Suppressor macrophage treated with lipopolysaccharide for 4 hours (primary cell): ENCODE data around the gene GPC4.
"Not testable (repeated sequence)": the region's sequence is repeated elsewhere in the genome, so short reads cannot be mapped to it uniquely, and the experiment has no call there.

Experiments
- DNase-seq: peaks from one replicate; pipeline ENCODE4 v3.0.0-alpha.2; 2020

The GPC4 gene

DNA sequence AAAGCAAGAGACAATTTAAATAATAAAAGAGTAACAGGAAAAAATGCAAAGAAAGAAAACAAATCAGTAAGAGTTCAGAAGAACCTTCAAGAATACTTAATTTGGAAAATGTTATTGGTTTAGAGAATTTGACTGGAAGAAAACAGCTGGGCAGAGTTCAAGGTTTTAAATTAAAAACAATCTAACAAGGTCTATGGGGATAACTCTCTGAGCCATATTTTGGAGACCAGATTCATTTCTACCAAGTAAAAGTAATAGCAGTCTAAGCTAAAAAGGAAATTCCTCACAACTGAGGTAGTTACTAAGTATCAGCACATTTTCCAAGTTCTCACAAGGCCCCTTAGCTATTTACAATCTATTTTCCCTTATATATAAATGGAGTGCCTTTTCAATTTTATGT, 114.7 kb downstream of the GPC4 start:
- DNase-seq: no peak

- no peak for DNase-seq
Observed at GRCh38 chrX:133297284-133297683, 118.0 kb downstream of the GPC4 start.

DNA sequence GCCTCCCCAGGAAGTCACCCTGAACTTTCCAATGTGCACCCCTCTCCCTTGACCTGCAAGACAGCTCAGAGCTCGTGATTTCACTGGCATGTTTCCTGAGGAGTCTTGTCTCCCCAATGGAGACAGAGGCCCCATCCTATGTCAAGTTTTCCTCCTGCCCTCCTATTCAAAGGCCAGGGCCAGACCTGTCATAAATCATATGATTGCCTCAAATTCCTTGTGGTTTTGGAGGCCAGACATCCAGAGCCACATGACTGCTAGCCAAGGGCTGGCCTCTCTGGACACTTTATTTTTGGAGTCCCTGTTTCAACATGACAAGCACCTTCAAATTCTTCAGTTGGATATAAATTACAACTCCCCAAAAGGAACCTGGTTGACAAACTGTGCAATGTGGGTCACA, 121.2 kb downstream of the GPC4 start:
- DNase-seq: no peak

GRCh38 chrX:133290076-133290475, 125.2 kb downstream of the GPC4 start:
- no peak for DNase-seq

DNA sequence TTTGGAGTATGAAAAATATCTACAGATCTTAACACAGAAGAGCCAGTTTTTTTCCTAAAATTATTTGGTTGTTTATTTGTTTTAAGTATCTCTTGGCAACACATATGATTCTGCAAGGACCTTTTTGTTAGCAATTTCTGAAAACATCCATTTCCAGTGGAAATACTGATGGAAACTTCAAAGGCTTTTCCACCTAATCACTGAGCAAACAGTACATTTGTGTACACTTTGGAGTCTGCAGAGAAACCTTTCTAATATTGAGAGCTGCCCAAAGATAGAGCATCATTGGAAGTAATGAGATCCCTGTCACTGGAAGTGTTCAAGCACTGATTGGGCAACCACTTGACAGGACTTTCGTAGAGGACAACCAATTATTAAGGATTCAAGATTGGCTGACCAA, 127.4 kb downstream of the GPC4 start:
- DNase-seq: no peak

DNA sequence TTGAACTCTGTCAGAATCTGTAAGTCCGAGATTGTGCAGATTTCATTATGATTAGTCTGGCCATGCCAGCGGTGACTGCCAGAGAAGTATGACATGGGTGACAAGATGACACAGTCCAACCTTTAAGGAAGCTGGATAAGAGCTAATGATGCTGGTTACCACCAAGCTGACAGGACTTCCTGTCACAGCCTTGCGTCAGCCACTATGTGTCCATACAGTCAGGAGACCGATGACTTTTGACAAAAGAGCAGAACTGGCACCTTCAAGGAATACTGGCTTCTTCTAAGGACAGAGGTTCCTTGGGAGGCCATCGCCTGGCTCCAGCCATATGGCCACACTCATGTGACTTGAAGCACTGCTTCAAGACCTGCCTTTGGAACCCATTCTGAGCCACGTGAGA, 129.9 kb downstream of the GPC4 start:
- peak; percentile 24 for DNase-seq

DNA sequence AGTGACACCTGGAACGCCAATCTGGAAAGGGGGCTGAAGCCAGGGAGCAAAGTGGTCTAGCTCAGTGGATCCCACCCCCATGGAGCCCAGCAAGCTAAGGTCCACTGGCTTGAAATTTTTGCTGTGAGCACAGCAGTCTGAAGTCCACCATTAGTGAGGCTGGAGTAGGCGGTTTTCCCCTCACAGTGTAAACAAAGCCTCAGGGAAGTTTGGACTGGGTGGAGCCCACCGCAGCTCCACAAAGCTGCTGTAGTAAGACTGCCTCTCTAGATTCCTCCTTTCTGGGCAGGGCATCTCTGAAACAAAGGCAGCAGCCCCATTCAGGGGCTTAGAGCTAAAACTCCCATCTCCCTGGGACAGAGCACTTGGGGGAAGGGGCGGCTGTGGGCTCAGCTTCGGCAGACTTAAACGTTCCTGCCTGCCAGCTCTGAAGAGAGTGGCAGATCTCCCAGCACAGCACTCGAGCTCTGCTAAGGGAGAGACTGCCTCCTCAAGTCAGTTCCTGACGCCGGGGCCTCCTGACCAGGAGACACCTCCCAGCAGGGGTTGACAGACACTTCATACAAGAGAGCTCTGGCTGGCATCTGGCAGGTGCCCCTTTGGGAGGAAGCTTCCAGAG, 136.1 kb downstream of the GPC4 start:
- not testable (repeated sequence) for DNase-seq

- no peak for DNase-seq
Observed at GRCh38 chrX:133273180-133273579, 142.1 kb downstream of the GPC4 start.

- no peak for DNase-seq
Observed at GRCh38 chrX:133269168-133269567, 146.1 kb downstream of the GPC4 start.

GRCh38 chrX:133267621-133268020, 147.7 kb downstream of the GPC4 start:
- no peak for DNase-seq

DNA sequence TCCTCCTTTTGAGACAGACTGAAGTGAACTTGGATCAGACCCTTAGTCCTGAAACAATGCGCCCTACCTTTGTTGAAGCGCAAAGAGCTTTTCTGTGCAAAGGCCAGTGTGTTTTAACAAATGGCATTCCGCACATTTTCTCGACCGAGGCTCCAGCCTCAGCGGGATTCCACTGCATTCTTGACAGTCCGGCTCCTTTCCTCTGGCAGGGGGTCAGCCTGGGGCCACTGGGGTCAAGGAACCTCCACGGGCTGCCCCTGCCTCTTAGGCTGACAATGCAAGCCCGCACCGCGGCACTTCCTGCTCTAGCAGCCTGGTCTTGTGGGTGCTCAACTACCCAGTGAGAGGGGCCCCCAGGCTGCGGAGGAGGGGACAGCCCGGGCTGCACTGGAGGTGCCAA, 150.0 kb downstream of the GPC4 start:
- DNase-seq: no peak

DNA sequence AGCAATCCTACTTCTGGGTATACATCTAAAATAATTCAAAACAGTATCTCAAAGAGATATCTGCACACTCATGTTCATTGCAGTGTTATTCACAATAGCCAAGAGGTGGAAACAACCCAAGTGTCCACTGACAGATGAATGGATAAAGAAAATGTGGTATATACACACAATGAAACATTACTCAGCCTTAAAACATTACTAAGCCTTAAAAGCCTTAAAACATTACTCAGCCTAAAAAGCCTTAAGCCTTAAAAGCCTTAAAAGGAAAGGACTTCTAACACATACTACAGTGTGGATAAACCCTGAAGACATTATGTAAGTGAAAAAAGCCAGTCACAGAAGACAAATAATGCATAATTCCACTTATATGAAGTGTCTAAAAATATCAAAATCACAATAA, 156.8 kb downstream of the GPC4 start:
- no peak for DNase-seq

GRCh38 chrX:133254666-133255065, 160.6 kb downstream of the GPC4 start:
- no peak for DNase-seq

GRCh38 chrX:133251204-133251603, 164.1 kb downstream of the GPC4 start:
- no peak for DNase-seq

GRCh38 chrX:133250184-133251100, 164.8 kb downstream of the GPC4 start:
- no peak for DNase-seq
